GM21360 (cell line): Measurements from ENCODE around the gene BCL2L1.
"Not testable (repeated sequence)": the region's sequence is repeated elsewhere in the genome, so short reads cannot be mapped to it uniquely, and the experiment has no call there.

ENCODE experiments used
- ATAC-seq: cut with Tn5 transposase; IDR thresholded peaks from one replicate; pipeline ENCODE4 v1.9.1; 2021; ENCODE audit warnings: mild to moderate bottlenecking, moderate library complexity; ENCODE audit not compliant: unreplicated experiment

Gene BCL2L1

DNA sequence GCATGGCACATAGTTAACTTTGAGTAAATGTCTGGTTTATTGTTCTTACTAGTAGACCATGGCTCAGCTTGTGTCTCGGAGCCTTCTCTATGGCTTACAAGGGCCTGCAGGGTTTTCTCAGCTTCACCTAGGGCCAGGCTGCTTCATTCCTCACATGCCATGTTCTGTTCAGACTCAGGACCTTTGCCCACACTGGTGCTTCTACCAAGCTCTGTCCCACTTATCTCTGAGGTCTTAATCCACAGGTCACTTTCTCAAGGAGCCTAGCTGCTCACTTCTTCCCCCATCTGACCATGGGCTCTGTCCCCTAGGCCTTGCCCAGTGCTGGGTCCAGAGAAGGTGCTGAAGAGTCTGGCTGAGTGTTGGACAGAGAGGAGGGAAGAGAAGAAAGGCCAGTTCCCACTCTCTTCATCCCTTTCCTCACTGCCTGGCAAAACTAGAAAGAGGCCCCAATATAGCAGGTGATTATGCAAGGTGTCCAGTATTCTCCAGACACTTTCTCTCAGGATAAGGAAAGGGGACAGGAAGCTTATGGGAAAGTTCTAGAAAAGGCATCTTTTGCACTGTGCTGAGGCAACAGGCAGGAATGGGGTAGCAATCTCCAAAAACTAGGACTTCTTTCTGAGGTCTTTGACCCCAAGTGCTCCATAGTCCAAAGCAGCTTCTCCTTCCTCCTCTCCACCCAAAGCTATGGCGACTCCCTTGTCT lies 45.0 kb downstream of the BCL2L1 start:
- no peak for ATAC-seq

DNA sequence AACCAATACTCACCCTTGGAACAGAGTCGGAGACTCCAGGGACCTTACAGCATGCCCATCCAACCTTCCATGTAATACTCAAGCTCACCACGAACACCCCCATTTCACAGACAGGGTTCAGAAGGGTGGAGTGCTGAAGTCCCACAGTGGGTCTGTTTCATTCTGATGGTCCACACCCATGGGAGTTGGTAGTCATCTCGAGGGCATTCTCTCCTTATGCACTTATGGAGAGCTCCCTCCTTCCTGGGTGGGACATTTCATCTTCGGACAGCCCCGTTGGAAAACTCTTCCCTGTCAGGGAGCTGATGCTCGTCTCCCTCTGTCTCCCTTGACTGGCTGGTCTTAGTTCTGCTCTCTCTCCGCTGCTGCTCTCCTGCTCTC lies 46.1 kb downstream of the BCL2L1 start:
- no peak for ATAC-seq

DNA sequence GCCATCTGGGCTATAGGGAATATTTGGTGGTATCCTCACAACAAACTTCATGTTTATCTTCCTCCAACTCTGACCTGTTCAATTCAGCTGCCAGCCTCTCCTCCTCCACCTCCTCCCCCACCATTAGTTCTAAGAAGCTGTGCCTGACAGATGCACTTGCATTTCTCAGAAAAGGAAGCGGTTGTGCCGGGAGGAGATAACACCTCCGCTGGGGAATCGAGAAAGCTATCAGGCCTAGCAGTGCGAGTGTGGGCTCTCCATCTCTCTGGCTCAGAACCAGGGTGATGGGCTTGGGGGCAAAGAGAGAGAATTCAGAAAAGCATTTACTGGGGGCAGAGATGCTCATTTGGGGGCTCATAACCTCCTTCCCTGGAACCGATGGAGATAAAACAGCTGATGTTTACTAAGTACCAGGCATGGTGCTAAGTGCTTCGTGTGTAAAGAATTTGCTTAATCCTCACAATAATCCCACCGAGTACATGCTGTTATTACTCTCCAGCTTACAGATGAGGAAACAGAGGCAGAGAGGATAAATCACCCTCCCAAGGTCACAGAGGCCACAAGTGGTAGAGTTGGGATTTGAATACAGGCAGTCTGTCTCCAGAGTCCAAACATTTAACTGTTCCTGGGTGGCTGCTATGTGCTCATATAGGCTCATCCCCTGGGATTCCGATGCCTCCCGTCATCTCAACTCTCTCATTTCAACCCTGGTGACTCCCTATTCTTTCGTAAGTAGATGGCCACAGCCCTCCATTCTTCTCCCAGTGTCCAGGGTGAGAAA lies 46.6 kb downstream of the BCL2L1 start:
- ATAC-seq, result no peak

DNA sequence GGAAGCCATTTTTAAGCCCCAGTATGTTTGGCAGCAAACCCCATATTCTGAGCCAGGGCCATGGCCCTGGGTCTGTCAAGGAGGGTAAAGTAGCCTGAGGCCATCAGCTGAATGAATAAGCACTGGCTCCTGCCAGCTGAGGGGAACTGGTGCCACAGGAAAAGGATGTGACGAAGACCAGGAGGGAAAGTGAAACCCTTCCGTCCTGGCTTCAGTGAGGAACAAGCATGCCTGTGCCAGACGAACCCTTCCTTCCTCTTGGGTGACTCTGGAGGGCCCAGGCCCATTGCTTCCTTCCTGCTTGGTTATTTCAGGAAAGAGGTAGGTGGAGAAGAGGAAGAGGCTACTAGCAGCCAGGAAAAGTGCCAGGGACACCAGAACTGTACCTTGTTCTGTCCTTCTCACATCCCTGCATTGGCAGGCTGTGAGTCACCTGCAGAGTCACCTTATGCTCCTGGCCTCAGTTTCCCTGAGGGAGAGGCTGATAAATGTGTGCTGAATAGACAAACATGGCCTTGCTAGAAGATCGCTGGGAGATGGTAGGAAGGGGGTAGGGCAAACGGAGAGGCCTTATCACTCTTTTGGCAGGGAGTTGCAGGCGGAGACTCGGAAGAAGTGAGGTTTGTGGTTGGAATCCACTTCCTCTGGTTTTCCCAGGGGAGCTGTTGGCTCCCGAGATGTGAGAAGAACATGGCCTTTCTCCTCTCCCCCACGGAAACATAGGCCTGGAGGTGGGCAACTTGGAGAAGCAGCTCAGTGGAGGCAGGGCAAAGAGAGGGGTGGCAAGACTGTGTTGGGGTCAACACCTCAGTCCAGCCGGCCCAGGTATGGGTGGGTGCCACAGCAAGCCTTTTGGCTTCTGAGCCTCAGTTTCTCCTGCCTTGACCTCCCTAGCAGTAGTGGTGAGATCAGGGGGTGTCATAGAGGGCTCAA lies 47.5 kb downstream of the BCL2L1 start:
- ATAC-seq, result peak; percentile 58

DNA sequence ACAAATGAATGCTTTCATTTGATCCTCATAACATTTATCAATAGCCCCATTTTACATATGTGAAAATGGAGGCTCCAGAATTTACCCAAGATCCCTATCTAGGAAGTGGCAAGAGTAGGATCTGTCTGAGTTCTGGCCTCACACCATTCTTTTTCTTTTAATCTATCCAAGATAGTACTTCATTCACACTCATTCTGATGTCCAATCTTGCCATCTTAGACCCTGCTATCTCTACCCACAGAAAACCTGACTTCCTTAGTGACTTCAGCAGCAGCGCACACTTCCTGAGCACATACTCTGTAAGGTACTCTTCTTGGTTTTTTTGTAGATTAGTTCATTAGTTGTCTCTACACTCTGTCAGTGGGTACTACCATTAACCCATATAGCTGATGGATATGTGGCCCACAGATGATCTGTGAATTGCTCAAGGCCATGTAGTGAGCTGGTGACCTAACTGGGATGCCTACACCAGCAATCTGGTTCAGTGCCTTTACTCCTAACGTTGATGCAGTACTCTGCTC lies 48.7 kb downstream of the BCL2L1 start:
- ATAC-seq, result no peak

DNA sequence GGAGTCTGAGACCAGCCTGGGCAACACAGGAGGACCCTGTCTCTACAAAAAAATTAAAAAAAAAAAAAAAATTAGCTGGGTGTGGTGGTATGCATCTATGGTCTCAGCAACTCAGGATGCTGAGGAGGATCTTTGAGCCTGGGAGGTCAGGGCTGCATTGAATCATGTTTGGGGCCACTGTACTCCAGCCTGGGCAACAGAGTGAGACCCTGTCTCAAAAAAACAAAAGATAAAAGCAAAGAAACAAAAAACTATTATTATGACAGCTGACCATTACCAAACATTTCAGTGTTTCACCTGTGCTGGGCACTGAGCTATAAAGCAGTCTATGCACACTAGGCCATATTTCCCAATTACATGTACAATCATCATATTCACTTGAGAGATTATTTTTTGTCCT lies 49.2 kb downstream of the BCL2L1 start:
- no peak for ATAC-seq

DNA sequence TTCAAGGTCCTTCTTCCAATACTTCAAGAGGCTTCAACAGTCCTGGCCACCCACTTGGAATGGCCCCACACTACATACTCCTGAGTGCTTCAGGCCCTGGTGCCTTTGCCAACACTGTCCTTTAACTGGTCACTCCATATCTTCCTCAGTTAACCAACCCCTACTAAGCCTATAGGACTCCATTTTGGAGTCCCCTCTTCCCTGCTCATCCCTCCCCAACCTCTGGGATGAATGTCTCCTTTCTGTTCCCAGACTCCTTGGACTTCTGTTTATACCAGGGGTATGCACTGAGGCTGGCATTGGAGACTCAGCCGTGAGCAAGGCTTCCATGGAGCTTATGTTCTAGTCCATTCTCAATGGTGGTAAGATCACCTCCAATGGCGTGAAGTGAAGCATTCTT lies 51.3 kb downstream of the BCL2L1 start:
- ATAC-seq, result no peak

DNA sequence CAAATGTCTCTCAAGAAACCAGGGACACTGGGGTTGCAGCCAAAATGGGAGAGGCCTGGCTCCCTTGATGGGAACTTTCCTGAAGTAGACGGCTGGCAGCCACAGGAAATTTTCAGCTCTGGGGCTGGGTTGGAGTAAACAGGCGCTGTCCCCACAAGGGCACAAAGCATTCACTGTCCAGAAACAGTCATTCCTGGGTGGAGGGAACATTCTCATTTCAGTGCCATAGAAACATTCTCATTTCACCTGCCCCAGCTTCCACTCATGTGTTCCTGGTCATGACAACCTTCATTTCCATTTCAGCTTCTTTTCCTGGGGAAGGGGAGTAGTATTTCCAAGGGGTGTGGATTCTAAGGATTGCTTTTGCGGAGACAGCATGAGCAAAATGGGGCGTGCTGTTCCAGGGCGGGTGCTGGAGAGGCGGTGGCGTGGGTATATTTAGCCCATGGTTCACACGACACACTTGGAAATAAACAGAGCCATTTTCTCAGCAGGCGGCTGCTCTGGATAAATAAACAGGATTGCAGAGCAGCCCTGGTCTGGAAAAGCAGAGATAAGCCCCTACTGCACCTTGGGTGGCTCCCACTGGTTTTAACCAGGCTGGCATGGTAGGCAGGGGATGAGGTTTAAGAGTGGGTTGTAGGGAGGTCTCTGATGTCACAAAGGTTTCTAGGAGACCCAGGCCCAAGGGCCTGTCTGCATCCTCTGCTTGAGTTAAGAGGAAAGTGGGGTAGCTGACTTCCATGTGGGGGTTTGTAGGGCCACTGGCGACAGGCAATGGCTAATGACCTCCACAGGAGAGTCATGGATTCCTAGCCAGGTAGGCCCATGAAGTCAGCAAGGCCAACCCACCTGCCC lies 52.1 kb downstream of the BCL2L1 start:
- ATAC-seq, result no peak

DNA sequence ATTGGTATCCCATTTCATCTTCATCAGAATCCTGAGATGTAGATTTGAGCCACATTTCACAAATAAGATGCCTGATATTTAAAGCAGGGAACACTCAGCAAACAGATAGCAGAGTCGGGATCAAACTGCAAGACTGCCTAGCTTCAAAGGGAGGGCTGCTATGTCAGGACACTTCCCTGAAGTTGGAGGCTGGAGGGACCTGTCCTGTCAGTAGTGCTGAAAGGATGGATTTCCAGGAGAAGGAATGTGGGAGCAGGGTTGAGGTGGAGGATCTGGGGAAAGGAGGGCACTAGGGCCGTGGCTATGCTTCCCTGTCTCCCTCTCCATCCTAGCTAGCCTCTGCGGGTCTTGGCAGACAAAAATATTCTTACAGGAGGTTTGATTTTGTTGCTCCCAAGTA lies 52.8 kb downstream of the BCL2L1 start:
- ATAC-seq, result no peak

DNA sequence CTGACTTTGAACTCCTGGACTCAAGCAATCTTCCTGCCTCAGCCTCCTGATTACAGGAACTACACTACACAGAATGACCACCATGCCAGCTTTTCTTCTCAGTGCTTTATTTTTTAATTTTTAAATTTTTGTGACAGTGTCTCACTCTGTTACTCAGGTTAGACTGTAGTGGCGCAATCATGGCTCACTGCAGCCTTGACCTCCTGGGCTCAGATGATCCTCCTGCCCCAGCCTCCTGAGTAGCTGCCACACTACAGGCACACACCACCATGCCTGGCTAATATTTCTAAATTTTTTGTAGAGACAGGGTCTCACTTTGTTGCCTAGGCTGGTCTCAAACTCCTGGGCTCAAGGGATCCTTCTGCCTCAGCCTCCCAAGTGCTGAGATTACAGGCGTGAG lies 53.7 kb downstream of the BCL2L1 start:
- ATAC-seq, result not testable (repeated sequence)

DNA sequence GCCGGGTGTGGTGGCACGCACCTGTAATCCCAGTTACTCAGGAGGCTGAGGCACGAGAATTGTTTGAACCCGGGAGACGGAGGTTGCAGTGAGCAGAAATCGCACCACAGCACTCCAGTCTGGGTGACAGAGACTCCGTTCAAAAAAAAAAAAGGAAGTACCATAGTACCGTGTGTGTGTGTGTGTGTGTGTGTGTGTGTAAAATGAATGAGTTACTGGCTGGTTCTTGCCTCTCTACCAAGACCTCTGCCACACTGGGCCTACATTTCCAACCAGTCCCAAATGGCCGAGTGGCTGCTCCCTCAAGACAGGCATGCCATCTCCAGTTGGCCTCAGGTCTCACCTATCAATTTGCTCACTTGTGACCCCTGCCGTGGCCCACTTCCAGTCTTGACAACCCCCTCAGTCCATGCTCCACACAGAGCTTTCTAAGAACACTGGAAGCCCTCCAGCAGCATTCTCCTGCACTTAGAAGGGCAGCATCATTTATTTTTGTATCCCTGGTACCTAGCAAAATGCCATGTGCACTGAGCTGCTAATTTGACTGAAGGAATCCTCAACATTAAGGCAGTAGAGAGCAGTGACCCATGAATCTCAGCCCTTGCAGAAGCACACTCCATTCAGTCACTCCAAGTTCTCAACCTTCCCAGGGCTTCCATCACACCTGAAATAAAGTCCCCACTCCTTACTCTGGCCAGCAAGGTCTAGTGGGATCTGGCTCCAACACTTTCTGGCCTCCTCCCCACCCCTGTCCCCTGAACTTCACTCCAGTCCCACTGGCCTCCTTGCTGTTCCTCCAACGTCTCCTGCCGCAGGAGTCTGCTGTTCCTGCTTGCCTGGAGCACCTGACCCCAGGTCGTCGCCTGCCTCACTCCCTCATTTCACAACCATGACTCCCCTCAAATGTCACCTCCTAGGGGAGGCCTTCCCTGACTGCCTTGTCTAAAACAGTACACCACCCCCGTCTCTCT lies 55.1 kb downstream of the BCL2L1 start:
- no peak for ATAC-seq

DNA sequence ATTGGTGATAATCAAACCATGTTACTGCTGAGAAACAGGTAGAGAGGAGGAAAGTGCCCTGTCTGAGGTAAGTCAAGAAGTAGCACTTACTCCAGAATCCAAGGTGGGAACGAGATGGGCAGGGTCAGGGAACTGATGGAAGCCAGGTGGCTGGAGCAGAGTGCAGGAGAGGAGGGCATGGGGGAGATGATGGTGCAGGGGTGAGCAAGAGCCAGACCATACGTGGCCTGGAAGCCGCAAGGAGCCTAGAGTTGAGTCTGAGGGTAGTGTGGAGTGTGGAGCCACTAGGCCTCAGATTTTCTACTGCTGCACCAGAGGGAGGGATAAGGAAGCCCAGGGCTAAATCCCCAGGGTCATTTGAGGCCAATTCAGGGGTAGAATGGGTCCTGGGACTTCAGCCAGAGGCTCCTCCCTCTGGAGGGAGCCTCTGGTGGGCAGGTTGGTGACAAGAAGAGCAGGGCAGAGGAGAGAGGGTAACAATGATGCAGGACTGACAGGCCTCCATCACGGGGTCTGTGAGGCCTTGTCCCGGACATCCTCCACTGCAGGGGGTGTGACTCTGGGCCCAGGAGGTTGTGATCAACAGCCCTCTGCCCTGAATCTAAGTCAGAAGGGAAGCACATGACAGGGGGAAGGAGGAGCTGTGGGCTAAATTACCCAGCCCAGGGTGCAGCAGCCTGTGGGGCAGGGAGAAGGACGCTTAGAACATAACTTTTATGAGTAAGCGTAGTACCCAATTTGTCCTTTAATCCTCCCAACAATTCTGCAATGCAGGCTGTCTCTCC lies 56.2 kb downstream of the BCL2L1 start:
- no peak for ATAC-seq

DNA sequence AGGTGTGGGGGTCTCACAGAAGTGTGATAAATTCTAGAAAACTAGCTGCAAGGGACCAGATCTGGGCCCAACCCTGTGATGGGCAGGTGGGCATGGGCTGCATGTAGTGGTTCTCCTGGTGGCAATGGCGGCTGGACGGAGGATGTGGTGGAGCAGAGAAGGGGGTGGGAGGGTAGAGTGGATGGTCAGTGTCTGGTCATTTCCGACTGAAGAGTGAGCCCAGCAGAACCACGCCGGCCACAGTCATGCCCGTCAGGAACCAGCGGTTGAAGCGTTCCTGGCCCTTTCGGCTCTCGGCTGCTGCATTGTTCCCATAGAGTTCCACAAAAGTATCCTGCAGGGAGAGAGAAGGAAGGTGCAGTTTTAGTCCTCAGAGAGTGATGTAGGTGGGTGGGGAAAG lies 56.9 kb downstream of the BCL2L1 start:
- no peak for ATAC-seq

DNA sequence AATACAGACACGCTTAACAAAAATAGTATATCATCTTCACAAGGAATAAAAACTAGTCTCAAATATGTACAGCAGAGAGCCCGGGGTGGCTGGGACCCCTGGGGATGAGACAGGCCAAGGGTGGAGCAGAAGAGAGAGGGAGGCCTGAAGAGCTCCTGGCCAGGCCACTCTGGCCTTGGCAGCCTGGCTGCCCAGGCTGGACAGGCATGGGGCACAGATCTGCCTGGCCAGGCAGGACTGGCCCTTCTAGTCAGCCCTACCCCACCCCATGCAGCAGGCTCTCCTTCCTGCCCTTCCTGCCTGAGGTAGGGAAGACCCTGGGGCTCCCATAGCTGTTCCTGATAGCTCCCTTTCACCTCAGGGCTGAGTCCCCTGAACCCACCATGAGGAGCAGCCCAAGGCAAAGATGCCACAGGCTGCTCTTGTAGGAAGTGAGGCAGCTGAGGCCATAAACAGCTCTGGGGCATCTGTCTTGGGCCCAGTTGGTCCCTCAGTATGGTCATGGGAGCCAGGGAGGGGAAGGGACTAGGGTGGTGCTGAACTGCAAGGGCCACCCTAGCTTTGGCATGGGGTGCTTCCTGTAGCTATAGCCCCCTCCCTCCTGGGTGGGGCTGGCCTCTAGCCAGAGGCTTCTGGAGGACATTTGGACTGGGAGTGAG lies 57.8 kb downstream of the BCL2L1 start:
- ATAC-seq, result no peak

DNA sequence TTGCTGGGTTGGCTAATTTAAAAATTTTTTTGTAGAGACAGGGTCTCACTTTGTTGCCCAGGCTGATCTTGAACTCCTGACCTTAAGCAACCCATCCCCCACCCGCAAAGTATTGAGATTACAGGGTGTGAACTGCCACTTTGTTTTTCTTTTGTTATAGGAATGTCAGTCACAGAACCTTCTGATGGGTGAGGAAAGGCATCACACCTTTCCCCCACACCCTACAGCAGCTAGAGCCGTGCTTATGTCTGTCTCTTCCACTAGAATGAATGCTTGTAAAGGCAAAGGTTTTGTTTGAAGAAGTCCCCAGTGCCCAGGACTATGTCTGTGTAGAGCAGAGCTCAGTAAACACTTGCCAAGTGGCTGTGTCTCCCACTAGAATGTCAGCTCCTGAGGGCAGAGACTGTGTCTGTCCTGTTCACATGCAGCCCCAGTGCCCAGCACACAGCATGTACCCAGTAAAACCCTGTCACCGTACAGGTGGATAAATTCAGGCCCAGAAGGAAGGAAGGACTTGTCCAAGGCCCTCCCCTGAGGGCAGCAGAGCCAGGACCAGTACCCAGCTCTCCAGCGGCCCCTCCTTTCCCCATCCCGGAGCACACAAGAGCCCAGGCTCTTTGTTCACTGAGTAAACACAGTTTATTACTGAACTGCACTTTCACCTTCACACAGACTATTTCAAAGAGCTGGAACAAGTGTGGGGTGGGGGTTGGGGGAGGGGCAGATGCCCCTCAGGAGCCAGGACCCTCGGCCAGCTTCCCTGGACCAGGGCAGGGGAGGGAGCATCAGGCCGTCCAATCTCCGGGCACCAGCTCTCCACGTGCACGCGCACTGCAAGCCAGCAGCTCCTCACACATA lies 58.6 kb downstream of the BCL2L1 start:
- ATAC-seq, result no peak

DNA sequence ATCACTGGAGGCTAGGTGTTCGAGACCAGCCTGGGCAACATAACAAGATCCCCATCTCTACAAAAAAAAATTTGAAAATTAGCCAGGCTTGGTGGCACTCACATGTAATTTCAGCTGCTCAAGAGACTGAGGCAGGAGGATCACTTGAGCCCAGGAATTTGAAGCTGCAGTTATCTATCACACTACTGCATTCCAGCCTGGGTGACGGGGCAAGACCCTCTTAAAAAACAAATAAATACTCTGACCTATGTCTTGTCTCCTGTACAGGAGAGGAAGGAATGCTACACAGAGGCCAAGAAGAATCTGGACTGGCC lies 59.2 kb downstream of the BCL2L1 start:
- no peak for ATAC-seq

DNA sequence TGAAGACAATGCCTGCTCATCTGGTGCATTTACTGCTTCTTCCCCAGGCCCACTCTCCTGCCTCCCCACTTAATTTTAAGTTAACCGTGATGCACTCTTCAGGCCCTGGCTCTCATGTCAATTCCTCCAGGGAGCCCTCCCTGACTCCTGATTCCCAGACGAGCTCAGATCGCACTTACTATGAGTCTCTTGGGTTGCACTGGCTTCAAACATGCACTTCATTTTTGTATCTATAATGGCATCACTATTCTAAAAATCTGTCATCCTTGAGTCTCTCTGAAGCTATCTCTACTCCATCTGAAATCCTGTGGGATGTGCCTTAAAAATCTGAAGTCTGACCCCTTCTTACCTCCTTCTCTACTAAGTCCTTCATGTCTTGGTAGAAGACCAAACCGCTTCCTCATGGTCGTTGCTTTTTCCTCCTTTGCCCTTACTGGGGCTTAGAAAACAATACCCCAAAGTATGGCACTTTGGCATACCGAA lies 60.3 kb downstream of the BCL2L1 start:
- ATAC-seq, result no peak
